ENCODE measurements around the gene RIN3. TPM values are rescaled to one million over a fixed set of nuclear protein-coding genes. Genes with fewer than 3 reads are reported as not detected.
A peak's percentile ranks its signal among the peaks of the same experiment; 100 is the strongest.
"Not testable (repeated sequence)": the region's sequence is repeated elsewhere in the genome, so short reads cannot be mapped to it uniquely, and the experiment has no call there.

The RIN3 gene
- total RNA-seq, 2 experiments from 2014 or later: 52.6 to 56.8 TPM

- H3K9me3 Mint-ChIP-seq; H3K27ac Mint-ChIP-seq; H3K27me3 Mint-ChIP-seq; H3K4me3 Mint-ChIP-seq; H3K4me1 Mint-ChIP-seq; H3K36me3 Mint-ChIP-seq (ENCODE audit: low read depth); POLR2A ChIA-PET: not testable (repeated sequence)
- CTCF ChIA-PET: interaction anchor here (0.6 to 1.5 kb wide), 12 partner anchors 11 to 433 kb away, joined by 3 to 8 read pairs (median 4); no protein-coding TSS in a partner anchor
- DNase-seq: peak; percentile 88
Measured at GRCh38 chr14:92714739-92715307, 201.2 kb downstream of the RIN3 start.

- Mint-ChIP-seq H3K4me1 (peaks cover 7% of the 10 kb centered on the region), H3K27ac (no peak overlapping the region), H3K4me3 (no peak overlapping the region), H3K36me3 (ENCODE audit: low read depth) (no peaks in the 10 kb centered on the region), H3K27me3 (no peaks in the 10 kb centered on the region), H3K9me3 (no peaks in the 10 kb centered on the region)
- CTCF ChIA-PET: interaction anchor here (1.2 kb wide), 1 partner anchor 68 kb away, joined by 8 read pairs; no protein-coding TSS in a partner anchor
- no peak for DNase-seq
- POLR2A ChIA-PET: no interaction called here
Measured at GRCh38 chr14:92716131-92716530, 202.6 kb downstream of the RIN3 start.

- H3K27ac Mint-ChIP-seq: no peak overlapping the region
- no peak for DNase-seq
Measured at GRCh38 chr14:92717571-92718042, 204.0 kb downstream of the RIN3 start.

GRCh38 chr14:92718664-92719063 is 205.1 kb downstream of the RIN3 start:
- H3K4me1 Mint-ChIP-seq: peaks cover 7% of the 10 kb centered on the region
- POLR2A ChIA-PET: no interaction called here
- H3K4me3 Mint-ChIP-seq: no peak overlapping the region
- no peaks in the 10 kb centered on the region for H3K36me3 Mint-ChIP-seq (ENCODE audit: low read depth)
- no peaks in the 10 kb centered on the region for H3K9me3 Mint-ChIP-seq
- H3K27me3 Mint-ChIP-seq: peaks cover 2% of the 10 kb centered on the region
- DNase-seq: no peak
- no peak overlapping the region for H3K27ac Mint-ChIP-seq
- CTCF ChIA-PET: interaction anchor here (1.3 kb wide), 1 partner anchor 60 kb away, joined by 3 read pairs; no protein-coding TSS in a partner anchor

More at GRCh38 chr14:92717571-92718042, 204.0 kb downstream of the RIN3 start:
- ChIA-PET POLR2A (interaction anchor here (0.5 kb wide), 1 partner anchor 9 kb away, joined by 4 read pairs; no protein-coding TSS in a partner anchor), CTCF (interaction anchor here (0.6 to 1.4 kb wide), 7 partner anchors 8 to 269 kb away, joined by 3 to 4 read pairs (median 3); no protein-coding TSS in a partner anchor)
- Mint-ChIP-seq H3K36me3 (ENCODE audit: low read depth) (no peaks in the 10 kb centered on the region), H3K9me3 (no peaks in the 10 kb centered on the region), H3K4me3 (no peak overlapping the region), H3K27me3 (peaks cover 2% of the 10 kb centered on the region), H3K4me1 (peaks cover 7% of the 10 kb centered on the region)

GRCh38 chr14:92719421-92719820 is 205.8 kb downstream of the RIN3 start:
- no peaks in the 10 kb centered on the region for H3K36me3 Mint-ChIP-seq (ENCODE audit: low read depth)
- peaks cover 7% of the 10 kb centered on the region for H3K4me1 Mint-ChIP-seq
- no peaks in the 10 kb centered on the region for H3K9me3 Mint-ChIP-seq
- ChIA-PET CTCF (no interaction called here), POLR2A (no interaction called here)
- H3K4me3 Mint-ChIP-seq: no peak overlapping the region
- H3K27me3 Mint-ChIP-seq: peaks cover 2% of the 10 kb centered on the region
- no peak overlapping the region for H3K27ac Mint-ChIP-seq
- DNase-seq: no peak

GRCh38 chr14:92719890-92720323 is 206.3 kb downstream of the RIN3 start:
- Mint-ChIP-seq H3K4me3 (no peak overlapping the region), H3K9me3 (no peaks in the 10 kb centered on the region), H3K27me3 (peaks cover 2% of the 10 kb centered on the region), H3K36me3 (ENCODE audit: low read depth) (no peaks in the 10 kb centered on the region), H3K27ac (no peak overlapping the region), H3K4me1 (peaks cover 7% of the 10 kb centered on the region)
- ChIA-PET CTCF (no interaction called here), POLR2A (no interaction called here)
- DNase-seq: no peak

GRCh38 chr14:92724516-92725340 is 211.1 kb downstream of the RIN3 start:
- DNase-seq: no peak
- Mint-ChIP-seq H3K9me3 (peaks cover 3% of the 10 kb centered on the region), H3K36me3 (ENCODE audit: low read depth) (no peaks in the 10 kb centered on the region), H3K4me3 (no peak overlapping the region), H3K27ac (no peak overlapping the region), H3K4me1 (peaks cover 20% of the 10 kb centered on the region), H3K27me3 (peaks cover 3% of the 10 kb centered on the region)
- POLR2A ChIA-PET: no interaction called here
- CTCF ChIA-PET: interaction anchor here (1.2 to 2.1 kb wide), 2 partner anchors 11 to 35 kb away, joined by 4 read pairs; no protein-coding TSS in a partner anchor

- CTCF ChIA-PET: interaction anchor here (0.7 to 2.1 kb wide), 5 partner anchors 9 to 107 kb away, joined by 3 to 4 read pairs (median 4); no protein-coding TSS in a partner anchor
- Mint-ChIP-seq H3K27ac (peak overlapping the region; percentile 70), H3K27me3 (peaks cover 4% of the 10 kb centered on the region), H3K9me3 (peaks cover 5% of the 10 kb centered on the region), H3K4me1 (peaks cover 24% of the 10 kb centered on the region), H3K4me3 (no peak overlapping the region), H3K36me3 (ENCODE audit: low read depth) (peaks cover under 1% of the 10 kb centered on the region)
- POLR2A ChIA-PET: interaction anchor here (0.6 to 0.7 kb wide), 2 partner anchors 9 to 25 kb away, joined by 3 to 4 read pairs; no protein-coding TSS in a partner anchor
- peak; percentile 35 for DNase-seq
Measured at GRCh38 chr14:92726135-92726932, 212.8 kb downstream of the RIN3 start.

GRCh38 chr14:92726933-92727262 is 213.3 kb downstream of the RIN3 start:
- peaks cover 11% of the 10 kb centered on the region for H3K9me3 Mint-ChIP-seq
- ChIA-PET POLR2A (no interaction called here), CTCF (interaction anchor here (0.7 to 2.1 kb wide), 3 partner anchors 14 to 108 kb away, joined by 3 to 4 read pairs (median 3); no protein-coding TSS in a partner anchor)
- no peak overlapping the region for H3K4me3 Mint-ChIP-seq
- peak overlapping the region; percentile 16 for H3K27ac Mint-ChIP-seq
- peaks cover 6% of the 10 kb centered on the region for H3K36me3 Mint-ChIP-seq (ENCODE audit: low read depth)
- H3K4me1 Mint-ChIP-seq: peaks cover 24% of the 10 kb centered on the region
- DNase-seq: no peak
- peaks cover 9% of the 10 kb centered on the region for H3K27me3 Mint-ChIP-seq

GRCh38 chr14:92728759-92729364 is 215.3 kb downstream of the RIN3 start:
- no peak overlapping the region for H3K27ac Mint-ChIP-seq
- peak; percentile 32 for DNase-seq
- ChIA-PET CTCF (interaction anchor here (0.7 to 1.7 kb wide), 2 partner anchors 16 to 364 kb away, joined by 3 to 4 read pairs; no protein-coding TSS in a partner anchor), POLR2A (no interaction called here)
- peaks cover 24% of the 10 kb centered on the region for H3K4me1 Mint-ChIP-seq
- H3K27me3 Mint-ChIP-seq: peaks cover 13% of the 10 kb centered on the region
- H3K36me3 Mint-ChIP-seq (ENCODE audit: low read depth): peaks cover 9% of the 10 kb centered on the region
- peaks cover 11% of the 10 kb centered on the region for H3K9me3 Mint-ChIP-seq
- H3K4me3 Mint-ChIP-seq: no peak overlapping the region

GRCh38 chr14:92729634-92730358 is 216.2 kb downstream of the RIN3 start:
- Mint-ChIP-seq H3K36me3 (ENCODE audit: low read depth) (peaks cover 9% of the 10 kb centered on the region), H3K27ac (no peak overlapping the region), H3K4me1 (peaks cover 24% of the 10 kb centered on the region), H3K4me3 (no peak overlapping the region), H3K9me3 (peaks cover 11% of the 10 kb centered on the region), H3K27me3 (peaks cover 13% of the 10 kb centered on the region)
- no peak for DNase-seq
- POLR2A ChIA-PET: no interaction called here
- CTCF ChIA-PET: interaction anchor here (0.9 to 1.4 kb wide), 2 partner anchors 13 to 609 kb away, joined by 4 read pairs; partner anchors contain the start of gene NDUFB1

All from activated CD4-positive, alpha-beta T cell treated with anti-CD3 and anti-CD28 coated beads, Interleukin-2, amount 10 ng/mL, durations not matched to agents 7 days and 5 days (primary cell).